HS-27A (cell line): Measurements from ENCODE around the gene OR5J2.
"Not testable (repeated sequence)": the region's sequence is repeated elsewhere in the genome, so short reads cannot be mapped to it uniquely, and the experiment has no call there.

Experiments used
- DNase-seq: peaks from one replicate; pipeline ENCODE4 v3.0.0-alpha.2; 2012; ENCODE audit warnings: low read depth, missing footprints

OR5J2 gene

GRCh38 chr11:56176318-56176717 is at the start of gene OR5J2:
TSS of gene OR5J2 (plus strand) at chr11:56176618. CDS start at chr11:56176618, 0 bp downstream.
- no peak for DNase-seq

- DNase-seq = no peak
Measured at GRCh38 chr11:56140151-56140661, 36.2 kb upstream of the OR5J2 start, which contains the start of gene OR8J3. TSS of gene OR8J3 (minus strand) at chr11:56140201. CDS start at chr11:56137718, 2,483 bp downstream.

- not testable (repeated sequence) for DNase-seq
Measured at GRCh38 chr11:56143681-56144080, 32.7 kb upstream of the OR5J2 start.

GRCh38 chr11:56151376-56151775 is 25.0 kb upstream of the OR5J2 start:
- DNase-seq = no peak

- DNase-seq = no peak
Measured at GRCh38 chr11:56152333-56152732, 24.1 kb upstream of the OR5J2 start.

GRCh38 chr11:56160217-56160616 is 16.2 kb upstream of the OR5J2 start, which contains the start of gene OR8K5:
TSS of gene OR8K5 (minus strand) at chr11:56160317. CDS start at chr11:56160317, 0 bp downstream.
- no peak for DNase-seq

DNA sequence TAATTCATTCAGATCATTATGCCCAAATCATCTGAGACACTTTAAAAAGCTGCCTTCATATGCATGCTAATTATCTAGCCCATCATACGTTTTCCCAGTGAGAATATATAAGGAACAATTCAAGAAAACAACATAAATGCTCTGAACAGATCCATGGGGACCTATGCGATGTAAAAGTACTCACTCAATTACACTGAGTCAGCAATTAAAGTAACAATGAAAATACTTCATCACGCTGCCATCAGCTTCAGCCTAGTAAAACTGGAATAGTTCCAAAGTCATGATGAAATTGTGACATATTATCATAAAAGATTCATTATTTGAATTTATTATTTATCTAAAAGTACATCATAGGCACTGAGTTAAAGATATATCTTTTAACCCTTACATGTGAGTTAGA is 12.6 kb upstream of the OR5J2 start:
- DNase-seq = no peak

DNA sequence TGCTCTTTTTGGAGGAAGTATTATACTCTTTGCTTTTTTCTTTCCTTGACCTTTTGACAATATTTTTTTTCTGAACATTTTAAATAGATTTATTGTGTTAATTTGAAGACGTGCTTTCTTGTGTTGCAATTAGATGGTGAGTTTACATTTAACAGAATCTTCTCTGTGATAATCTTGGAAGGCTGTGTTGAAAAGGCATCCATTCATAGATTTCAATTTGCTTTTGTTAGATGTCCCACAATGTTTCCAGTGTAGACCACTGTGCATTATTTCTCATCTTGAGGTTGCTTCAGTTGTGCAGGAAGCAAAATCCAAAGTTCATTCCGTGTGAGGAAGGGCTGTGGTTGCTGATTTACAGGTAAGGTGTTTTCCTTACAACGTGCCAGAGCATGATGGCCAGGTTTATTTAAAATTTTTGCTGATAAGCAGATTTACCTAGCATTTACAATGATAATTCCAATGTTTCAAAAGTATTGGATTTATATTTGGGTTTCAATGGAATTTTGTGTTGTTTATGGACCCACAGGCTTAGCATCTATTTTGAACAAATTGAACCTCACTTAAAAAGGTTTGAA is 4.1 kb upstream of the OR5J2 start:
- no peak for DNase-seq

DNA sequence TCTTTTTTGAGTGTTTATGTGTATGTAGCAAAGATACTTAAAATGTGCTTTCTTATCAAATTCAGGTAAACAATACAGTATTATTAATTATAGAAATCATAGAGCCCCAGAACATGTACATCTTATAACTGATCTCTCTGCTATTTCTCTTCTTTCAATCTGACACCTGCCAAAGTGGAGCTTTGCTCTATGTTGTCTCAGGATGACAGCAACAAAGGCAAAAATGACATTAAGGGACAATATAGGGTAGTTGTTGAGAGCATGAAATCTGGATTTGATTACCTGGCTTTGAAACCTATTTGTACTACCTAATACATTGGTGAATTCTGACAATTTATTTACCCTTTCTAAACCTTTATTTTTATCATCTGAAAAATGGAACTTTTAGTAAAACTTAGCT is 7.0 kb downstream of the OR5J2 start:
- no peak for DNase-seq

DNA sequence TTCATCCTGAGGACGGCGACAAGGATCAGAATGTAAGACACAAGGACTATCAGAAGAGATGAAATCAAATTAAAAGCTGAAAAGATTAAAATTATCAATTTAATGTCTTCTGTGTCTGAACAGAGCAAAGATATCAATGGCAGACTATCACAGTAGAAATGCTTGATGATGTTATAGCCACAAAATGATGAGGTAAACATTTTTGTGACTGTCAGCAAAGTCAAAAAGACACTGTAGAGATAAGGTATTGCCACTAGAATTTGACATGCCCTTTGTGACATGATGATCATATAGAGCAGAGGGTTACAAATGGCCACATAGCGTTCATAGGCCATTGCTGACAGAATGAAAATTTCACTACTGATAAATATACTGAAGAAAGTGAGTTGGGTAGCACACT is 12.2 kb downstream of the OR5J2 start:
- DNase-seq = no peak

DNA sequence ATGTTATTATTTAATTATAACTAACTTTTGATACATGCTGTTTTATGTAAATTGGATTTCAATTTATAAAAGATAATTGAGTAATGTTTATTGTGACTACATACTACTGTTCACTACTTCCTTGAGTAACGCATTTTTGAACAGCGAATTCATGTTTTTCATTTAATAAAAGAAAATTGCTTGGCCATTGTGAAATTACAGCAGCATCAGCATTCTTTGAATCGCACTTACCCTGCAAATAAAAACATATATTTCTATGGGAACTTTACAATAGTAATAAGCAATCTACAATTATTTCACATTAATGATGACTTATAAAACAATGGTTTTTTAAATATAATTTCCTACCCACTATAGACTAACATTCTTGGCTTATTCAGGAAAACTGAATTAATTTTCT is 20.3 kb downstream of the OR5J2 start:
- no peak for DNase-seq

- DNase-seq = no peak
Measured at GRCh38 chr11:56197367-56197766, 20.9 kb downstream of the OR5J2 start.

DNA sequence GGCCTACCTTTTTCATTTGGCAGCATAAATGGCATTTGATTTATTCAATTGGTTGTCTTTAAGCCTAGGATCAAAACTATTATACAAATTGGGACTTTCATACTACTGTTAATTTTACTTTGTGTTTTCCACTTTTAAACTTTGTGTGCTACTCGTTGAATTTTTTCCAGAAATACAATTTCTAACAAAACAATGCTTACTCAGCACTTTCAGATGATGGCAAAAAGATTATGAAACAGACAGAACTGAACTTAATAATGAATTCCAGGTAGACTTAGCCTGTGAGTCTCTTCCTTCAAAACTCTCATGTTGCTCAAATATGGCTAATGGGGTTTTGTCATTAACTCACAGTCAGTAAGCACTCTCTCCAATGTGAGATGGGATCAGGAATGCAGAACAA is 31.4 kb downstream of the OR5J2 start:
- DNase-seq = no peak

- no peak for DNase-seq
Measured at GRCh38 chr11:56214537-56214936, 38.1 kb downstream of the OR5J2 start.

DNA sequence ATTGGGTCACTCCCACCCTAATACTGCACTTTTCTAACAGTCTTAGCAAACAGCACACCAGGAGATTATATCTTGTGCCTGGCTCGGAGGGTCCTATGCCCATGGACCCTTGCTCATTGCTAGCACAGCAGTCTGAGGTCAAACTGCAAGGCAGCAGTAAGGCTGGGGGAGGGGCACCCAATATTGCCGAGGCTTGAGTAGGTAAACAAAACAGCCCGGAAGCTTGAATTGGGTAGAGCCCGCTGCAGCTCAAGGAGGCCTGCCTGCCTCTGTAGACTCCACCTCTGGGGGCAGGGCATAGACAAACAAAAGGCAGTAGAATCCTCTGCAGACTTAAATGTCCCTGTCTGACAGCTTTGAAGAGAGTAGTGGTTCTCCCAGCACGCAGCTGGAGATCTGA is 43.3 kb downstream of the OR5J2 start:
- not testable (repeated sequence) for DNase-seq
